Esophagus mucosa (tissue), 1 donor: ENCODE data around the gene PLCL2. TPM values are rescaled to one million over a fixed set of nuclear protein-coding genes. Genes with fewer than 3 reads are reported as not detected.

Experiments
- ATAC-seq: fragments of 200-7000 bp; cut with Tn5 transposase; one replicate; pipeline ENCODE4 v1.9.1; 2020
- total RNA-seq: library from RNA; stranded (reverse); gene quantifications from one replicate; pipeline ENCODE4 v1.2.4, GENCODE V29; 2023
- donor health status: DM: yes; HTN: yes; CAD: no.

PLCL2 gene
- total RNA-seq, result 0.80 TPM

GRCh38 chr3:16884748-16885592 is at the start of gene PLCL2:
Gene PLCL2 (plus strand): TSS chr3:16884955. CDS start chr3:16885040, 85 bp downstream.
- ATAC-seq, result peak; percentile 27

- ATAC-seq, result no peak
These were observed 48.1 kb upstream of the PLCL2 start for GRCh38 chr3:16836505-16837237.

GRCh38 chr3:16837602-16838001 is 47.2 kb upstream of the PLCL2 start:
- ATAC-seq, result no peak

GRCh38 chr3:16838561-16838960 is 46.2 kb upstream of the PLCL2 start:
- ATAC-seq, result no peak

- ATAC-seq, result no peak
These were observed 45.3 kb upstream of the PLCL2 start for GRCh38 chr3:16839271-16840100.

- ATAC-seq, result no peak
These were observed 44.7 kb upstream of the PLCL2 start for GRCh38 chr3:16840101-16840424.

- no peak for ATAC-seq
These were observed 43.6 kb upstream of the PLCL2 start for GRCh38 chr3:16841041-16841753.

- peak; percentile 18 for ATAC-seq
These were observed 42.9 kb upstream of the PLCL2 start for GRCh38 chr3:16841904-16842271.

GRCh38 chr3:16842272-16843270 is 42.2 kb upstream of the PLCL2 start:
- ATAC-seq, result peak; percentile 70

- ATAC-seq, result no peak
These were observed 40.5 kb upstream of the PLCL2 start for GRCh38 chr3:16844222-16844621.

- no peak for ATAC-seq
These were observed 40.0 kb upstream of the PLCL2 start for GRCh38 chr3:16844791-16845190.

- ATAC-seq, result no peak
These were observed 38.2 kb upstream of the PLCL2 start for GRCh38 chr3:16846373-16847080.

GRCh38 chr3:16848007-16848406 is 36.7 kb upstream of the PLCL2 start:
- no peak for ATAC-seq

- ATAC-seq, result no peak
These were observed 35.5 kb upstream of the PLCL2 start for GRCh38 chr3:16849229-16849628.

GRCh38 chr3:16849795-16850194 is 35.0 kb upstream of the PLCL2 start:
- ATAC-seq, result no peak

- no peak for ATAC-seq
These were observed 29.3 kb upstream of the PLCL2 start for GRCh38 chr3:16855497-16855896.

- ATAC-seq, result no peak
These were observed 24.5 kb upstream of the PLCL2 start for GRCh38 chr3:16860234-16860633.

GRCh38 chr3:16861432-16861831 is 23.3 kb upstream of the PLCL2 start:
- ATAC-seq, result no peak

GRCh38 chr3:16864610-16865313 is 20.0 kb upstream of the PLCL2 start:
- ATAC-seq, result no peak

GRCh38 chr3:16865335-16865734 is 19.4 kb upstream of the PLCL2 start:
- ATAC-seq, result no peak
